Measurements from ENCODE around the gene EMP2.
"Not testable (repeated sequence)": the region's sequence is repeated elsewhere in the genome, so short reads cannot be mapped to it uniquely, and the experiment has no call there.

Gene EMP2, protein sequence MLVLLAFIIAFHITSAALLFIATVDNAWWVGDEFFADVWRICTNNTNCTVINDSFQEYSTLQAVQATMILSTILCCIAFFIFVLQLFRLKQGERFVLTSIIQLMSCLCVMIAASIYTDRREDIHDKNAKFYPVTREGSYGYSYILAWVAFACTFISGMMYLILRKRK

DNA sequence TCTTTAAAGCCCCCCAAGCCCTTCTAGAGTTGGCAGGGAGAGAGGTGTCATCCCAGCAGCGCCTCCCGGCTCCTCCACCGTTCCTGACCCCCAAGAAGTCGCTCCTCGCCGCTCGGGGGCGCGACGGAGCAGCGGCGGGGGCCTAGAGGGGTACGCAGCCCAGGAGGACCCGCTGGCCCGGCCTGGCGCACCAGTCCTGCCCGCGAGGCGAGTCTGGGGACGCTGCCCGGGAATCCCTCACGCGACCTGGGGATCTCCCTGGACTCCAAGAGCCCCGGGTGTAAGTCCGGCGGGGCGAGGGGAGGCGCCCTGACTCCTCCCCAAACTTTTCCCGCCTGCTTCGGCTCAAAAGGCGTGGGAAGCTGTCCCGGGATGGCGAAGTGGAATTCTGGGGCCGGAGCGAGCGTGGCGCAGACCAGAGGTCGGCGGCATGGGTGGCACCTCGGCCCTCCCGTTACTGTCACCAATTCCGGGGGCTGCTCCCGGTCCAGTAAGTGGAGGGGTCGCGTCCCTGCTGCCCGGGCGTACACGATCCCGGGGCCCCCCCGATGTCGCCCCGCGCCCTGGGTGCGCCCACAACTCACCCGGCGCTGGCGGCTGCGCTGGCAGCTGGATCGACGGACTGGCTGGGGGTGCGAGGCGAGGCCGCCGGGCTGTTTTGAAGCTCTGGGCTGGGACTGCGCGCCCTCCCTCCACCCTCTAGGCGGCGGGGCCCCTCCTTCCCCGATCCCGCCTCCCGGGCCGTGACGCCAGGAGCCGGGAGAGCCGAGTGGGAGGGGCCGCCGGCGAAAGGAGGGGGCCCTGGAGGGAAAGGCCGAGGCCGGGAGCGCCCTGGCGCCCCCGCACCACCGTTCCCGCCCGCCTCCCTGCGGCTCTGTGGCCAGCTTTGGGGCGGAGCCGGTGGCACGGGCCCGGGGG is at the start of gene EMP2:
Gene EMP2, minus strand, starts transcription at position 634 of the 918 bp plus-strand sequence. CDS start 32,981 bp downstream, outside the sequence.
- no peak for DNase-seq

DNA sequence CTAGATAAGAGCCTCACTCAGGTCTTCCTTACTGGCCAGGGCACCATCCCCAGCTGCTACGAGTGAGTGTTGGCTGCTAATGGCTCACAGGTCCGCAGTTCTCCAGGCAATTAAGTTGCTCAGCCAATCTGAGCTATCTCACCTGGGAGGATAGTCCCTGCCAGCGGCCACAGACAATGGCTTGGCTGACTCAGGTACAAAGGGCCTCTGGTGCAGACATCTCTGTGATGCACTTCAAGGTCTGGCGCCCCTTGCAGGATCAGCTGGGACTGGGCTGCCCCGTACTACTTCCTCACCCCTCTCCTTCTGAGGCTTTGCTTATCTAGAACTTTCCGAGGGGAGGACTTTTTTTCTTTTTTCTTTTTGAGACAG is 49.2 kb upstream of the EMP2 start:
- DNase-seq: no peak

DNA sequence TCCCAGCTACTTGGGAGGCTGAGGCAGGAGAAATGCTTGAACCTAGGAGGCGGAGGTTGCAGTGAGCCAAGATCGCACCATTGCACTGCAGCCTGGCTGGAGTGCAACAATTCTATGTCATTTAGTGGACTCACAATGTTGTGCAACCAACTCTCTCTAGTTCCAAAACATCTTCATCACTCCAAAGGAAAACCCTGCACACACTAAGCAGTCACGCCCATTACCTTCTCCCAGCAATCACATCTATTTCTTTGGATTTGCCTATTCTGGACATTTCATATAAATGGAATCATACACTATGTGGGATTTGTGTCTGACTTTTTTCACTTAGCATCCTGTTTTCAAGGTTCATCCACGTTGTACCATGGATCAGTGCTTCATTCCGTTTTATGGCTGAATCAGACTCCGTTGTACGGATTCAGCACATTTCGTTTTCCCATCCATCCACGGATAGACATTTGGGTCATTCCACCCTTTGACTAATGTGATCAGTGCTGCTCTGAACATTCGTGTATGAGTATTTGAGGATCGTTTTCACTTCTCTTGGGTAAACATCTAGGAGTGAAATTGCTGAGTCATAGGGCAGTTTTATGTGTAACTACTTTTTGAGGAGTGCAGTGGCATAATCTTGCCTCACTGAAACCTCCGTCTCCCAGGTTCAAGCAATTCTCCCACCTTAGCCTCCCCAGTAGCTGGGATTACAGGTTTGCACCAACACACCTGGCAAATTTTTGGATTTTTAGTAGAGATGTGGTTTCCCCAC is 45.4 kb upstream of the EMP2 start:
- no peak for DNase-seq

DNA sequence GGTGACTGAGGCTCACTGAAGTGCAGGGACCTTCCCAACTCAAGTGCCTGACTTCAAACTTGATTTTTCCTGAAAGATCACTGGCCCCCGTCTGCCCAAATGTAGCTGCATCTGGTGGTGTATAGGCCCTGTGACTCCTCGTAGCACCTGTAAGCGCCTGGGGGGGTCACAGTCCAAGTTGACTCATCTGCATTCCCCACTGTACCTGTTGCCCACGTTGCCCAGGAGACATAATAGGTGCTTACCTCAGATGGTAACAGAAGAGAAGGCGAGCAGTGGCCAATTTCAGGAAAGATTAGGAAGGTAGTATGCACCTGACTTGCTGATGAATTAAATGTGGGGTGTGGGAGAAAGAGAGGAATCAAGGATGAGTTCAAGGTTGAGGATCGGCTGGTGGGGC is 44.1 kb upstream of the EMP2 start:
- DNase-seq: no peak

DNA sequence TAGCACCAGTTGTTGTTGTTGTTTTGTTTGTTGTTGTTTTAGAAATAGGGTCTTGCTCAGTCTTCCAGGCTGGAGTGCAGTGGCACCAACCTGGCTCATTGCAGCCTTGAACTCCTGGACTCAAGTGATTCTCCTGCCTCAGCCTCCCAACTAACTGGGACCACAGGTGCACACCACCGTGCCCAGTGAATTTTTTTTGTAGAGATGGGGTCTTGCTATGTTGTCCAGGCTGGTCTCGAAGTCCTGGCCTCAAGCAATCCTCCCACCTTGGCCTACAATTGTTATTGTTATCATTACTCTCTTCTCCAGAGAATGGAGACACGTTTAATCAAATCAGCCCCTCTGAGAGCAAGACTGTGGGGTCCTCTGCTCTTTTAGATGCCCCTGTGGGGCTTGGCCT is 42.7 kb upstream of the EMP2 start:
- DNase-seq: no peak

- no peak for DNase-seq
Measured at GRCh38 chr16:10622036-10622921, 41.9 kb upstream of the EMP2 start.

GRCh38 chr16:10621216-10621949 is 41.0 kb upstream of the EMP2 start:
- DNase-seq: not testable (repeated sequence)

DNA sequence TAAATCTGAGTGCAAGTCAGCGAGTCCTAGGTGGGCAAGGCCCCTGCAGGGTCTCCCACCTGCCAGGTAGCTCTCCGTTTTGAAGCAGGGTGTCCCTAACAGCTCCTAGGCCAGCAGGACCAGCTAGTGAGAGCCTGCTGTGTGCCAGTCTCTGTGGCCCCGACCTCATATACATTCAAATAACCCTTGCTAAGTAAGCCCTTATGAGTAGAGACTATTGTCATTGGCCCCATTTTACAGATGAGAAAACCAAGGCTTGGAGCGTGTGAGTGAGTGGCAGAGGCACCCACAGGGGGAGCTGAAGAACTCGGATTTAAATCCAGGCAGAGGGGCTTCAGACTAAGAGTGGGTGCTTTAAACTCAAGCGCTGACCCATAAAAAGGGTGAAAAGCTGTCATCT is 39.7 kb upstream of the EMP2 start:
- DNase-seq: no peak

GRCh38 chr16:10619271-10619849 is 39.0 kb upstream of the EMP2 start:
- DNase-seq: no peak

GRCh38 chr16:10618710-10619209 is 38.4 kb upstream of the EMP2 start:
- no peak for DNase-seq

DNA sequence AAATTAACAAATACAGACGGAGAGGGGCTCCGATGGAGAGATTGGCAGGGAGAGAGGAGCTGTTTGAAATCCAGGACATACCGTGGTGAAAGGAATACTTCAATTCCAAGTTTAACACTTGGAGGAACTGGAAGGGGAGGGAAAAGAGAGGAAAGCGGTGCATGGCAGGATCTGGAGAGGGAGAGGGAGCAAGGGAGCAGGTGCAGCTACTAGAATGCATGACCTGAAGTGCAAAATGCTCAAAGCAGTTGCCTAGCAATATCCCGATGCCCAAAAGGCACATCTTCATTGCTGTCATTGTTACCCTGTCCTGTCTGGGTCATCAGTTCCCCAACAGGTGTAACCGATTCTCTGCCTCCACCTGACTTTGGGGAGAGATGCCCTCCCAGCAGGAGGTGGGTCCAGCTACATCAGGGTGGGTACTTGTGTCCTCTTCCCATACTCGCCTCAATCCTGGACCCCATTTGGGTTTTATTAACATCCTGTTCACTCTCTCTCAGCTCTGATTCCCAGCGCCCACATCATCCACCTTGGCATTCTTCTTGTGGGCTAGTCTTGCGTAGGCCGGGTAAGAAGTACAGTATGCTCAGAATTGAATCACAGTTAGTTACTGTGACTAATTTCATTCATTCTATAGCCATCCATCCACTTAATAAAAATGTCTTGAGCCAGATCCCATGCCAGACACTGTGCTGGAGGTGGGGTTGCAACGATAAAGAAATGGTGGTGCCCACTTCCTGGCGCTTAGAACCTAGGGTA is 37.4 kb upstream of the EMP2 start:
- DNase-seq: no peak

DNA sequence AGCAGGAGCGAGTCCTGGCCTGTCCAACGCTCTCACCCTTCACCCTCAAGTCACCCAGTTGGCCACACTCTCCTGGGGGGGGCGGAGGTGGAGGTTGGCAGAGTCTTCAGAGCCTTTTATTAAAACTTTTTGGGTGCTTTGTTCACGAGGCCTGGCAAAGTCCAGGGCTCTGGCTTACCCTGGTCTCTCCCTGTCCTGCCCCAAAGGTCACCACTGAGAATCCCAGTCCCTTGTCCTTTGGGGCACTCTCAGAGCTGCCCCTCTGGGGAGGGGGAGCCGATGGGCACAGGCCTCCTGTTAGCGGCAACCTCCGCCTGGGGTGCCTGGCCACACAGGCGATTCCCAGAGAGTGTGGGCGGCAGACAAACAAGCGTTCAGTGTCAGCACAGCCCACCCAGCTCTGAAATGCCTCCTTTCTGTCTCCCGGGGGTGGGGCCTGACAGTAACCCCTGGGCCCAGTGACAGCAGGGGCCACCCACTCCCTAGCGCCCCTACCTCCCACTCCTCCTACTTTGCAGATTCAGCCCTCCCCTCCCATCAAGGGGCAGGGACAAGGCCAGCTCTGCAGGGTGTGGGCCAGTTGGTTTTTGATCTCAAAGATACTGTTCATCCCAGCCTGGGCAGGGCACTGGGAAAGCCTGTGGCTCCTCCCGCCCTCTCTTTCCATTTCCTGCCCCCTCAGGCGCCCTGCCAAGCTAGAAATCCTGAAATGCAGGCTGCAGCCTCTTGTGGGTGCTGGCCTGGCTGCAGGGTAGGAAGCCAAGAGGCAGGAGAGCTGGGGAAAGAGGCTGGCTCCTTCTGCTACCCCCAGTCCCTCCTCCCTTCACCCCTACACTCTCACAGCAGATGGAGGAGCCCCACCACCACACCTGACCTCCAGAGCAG is 36.6 kb upstream of the EMP2 start:
- no peak for DNase-seq

GRCh38 chr16:10616419-10616755 is 36.0 kb upstream of the EMP2 start:
- DNase-seq: no peak

- no peak for DNase-seq
Measured at GRCh38 chr16:10614685-10615084, 34.3 kb upstream of the EMP2 start.

DNA sequence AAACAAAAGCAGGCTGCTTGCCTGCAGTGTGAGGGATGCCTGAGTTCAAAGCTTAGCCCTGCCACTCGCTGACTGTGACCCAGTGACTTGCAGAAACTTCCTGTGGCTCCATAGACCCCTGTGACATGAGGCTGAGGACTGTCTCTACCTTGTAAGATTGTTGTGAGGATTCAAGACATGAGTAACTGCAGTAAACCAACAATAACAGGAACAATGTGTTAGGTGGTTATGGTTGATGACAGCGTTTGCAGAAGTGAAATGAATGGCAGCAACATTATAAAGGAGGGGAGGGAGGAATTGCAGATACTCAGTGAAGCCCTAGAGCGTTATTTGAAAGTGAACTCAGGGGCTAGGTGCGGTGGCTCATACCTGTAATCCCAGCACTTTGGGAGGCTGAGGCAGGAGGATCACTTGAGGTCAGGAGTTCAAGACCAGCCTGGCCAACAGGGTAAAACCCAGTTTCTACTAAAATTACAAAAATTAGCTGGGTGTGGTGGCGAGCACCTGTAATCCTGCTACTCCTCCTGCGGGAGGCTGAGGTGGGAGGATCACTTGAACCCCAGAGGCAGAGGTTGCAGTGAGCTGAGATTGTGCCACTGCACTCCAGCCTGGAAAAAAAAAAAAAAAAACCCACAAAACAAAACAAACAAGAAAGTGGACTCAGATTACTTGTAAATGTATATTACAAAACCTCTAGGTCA is 33.5 kb upstream of the EMP2 start:
- no peak for DNase-seq

- no peak for DNase-seq
Measured at GRCh38 chr16:10612649-10613179, 32.3 kb upstream of the EMP2 start.

GRCh38 chr16:10611825-10612342 is 31.5 kb upstream of the EMP2 start:
- no peak for DNase-seq

GRCh38 chr16:10610499-10611184 is 30.2 kb upstream of the EMP2 start:
- DNase-seq: no peak
